ENCODE data around the gene CLPTM1L.
"Not testable (repeated sequence)": the region's sequence is repeated elsewhere in the genome, so short reads cannot be mapped to it uniquely, and the experiment has no call there.

Gene CLPTM1L

DNA sequence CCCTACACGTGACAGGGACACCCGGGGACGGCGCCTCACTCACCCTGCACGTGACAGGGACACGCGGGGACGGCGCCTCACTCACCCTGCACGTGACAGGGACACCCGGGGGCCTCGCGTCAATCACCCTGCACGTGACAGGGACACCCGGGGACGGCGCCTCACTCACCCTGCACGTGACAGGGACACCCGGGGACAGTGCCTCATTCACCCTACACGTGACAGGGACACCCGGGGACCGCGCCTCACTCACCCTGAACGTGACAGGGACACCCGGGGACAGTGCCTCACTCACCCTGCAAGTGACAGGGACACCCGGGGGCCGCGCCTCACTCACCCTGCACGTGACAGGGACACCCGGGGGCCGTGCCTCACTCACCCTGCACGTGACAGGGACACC, 55.3 kb downstream of the CLPTM1L start:
- not testable (repeated sequence) for DNase-seq (ENCODE audit: low read depth in 2 of 2)

DNA sequence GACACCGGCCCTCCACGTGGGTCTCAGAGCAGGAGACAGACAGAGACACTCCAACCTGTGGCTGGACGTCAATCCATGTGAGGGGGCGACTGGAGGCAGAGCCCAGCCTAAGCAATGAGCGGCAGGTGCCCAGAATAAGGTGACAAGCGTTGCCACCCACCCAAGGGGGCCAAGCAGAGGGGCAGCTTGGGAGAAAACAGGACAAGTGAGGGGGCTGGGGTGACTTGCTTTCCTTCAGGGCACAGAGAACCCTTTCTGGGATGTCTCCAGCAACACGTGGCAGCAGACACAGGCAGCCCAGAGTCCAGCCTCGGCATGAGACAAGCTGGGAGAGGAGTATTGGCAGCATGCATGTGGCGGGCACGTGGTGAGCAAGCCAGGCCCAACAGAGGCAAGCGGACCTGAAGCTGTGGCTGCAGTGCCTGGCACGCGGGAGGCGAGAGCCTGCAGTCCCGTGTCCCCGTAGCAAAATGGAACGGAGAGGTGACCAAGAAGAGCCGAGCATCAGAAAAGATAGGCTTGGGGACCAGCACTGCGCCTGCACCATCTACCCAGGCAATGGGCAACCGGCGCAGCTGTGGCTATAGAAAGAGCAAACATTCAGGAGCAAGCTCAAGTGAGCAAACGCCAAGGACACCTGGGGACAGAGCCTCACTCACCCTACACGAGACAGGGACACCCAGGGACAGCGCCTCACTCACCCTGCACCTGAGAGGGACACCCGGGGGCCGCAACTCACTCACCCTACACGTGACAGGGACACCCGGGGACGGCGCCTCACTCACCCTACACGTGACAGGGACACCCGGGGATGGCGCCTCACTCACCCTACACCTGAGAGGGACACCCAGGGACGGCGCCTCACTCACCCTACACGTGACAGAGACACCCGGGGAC, 56.2 kb downstream of the CLPTM1L start:
- no peak for DNase-seq (ENCODE audit: low read depth in 2 of 2)

DNA sequence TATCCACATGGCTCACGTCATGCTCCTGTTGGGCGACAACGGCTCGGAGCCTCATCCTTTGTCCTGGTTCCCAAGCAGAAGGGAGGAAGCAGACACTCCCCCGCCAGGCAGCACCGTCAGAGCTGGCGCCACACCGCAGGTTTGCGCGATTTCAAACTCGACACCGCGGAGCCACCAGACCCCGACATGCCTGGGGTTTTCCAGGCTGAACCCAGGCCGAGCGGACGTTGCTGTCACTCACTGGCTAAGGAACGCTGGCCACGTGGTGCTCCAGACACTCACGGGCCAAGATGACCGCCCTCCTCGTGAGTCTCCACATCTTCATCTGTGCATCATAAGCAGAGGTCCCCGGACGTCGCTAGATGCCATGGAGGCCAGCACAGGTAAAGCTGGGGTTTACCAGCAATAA, 59.0 kb downstream of the CLPTM1L start:
- no peak for DNase-seq (ENCODE audit: low read depth in 2 of 2)

DNA sequence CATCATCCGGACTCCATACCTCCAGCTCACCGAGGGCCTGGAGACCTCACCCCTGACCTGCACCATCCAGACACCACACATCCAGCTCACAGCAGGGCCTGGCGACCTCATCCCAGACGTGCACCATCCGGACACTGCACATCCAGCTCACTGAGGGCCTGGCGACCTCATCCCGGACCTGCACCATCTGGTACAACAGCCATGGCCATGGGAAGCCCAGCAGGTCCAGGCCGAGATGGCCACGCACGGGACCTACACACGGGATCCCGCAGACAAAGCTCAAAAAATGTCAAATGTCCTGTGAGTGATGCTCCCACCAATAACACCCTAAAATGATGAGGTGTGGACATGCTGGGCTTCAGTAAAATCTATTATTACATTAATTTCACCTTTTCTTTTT, 59.8 kb downstream of the CLPTM1L start:
- no peak for DNase-seq (ENCODE audit: low read depth in 2 of 2)

DNA sequence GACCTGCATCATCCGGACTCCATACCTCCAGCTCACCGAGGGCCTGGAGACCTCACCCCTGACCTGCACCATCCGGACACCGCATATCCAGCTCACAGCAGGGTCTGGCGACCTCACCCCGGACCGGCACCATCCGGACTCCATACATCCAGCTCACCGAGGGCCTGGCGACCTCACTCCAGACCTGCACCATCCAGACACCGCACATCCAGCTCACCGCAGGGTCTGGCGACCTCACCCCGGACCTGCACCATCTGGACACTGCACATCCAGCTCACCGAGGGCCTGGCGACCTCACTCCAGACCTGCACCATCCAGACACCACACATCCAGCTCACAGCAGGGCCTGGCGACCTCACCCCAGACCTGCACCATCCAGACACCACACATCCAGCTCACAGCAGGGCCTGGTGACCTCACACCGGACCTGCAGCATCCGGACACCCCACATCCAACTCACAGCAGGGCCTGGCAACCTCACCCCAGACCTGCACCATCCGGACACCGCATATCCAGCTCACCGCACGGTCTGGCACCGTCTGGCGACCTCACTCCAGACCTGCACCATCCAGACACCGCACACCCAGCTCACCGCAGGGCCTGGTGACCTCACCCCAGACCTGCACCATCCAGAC, 60.4 kb downstream of the CLPTM1L start:
- DNase-seq (ENCODE audit: low read depth in 2 of 2) = not testable (repeated sequence)

DNA sequence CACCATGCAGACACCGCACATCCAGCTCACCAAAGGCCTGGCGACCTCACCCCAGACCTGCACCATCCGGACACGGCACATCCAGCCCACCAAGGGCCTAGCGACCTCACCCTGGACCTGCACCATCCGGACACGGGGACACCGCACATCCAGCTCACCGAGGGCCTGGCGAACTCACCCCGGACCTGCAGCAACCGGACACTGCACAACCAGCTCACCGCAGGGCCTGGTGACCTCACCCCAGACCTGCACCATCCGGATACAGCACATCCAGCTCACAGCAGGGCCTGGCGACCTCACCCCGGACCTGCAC, 61.2 kb downstream of the CLPTM1L start:
- not testable (repeated sequence) for DNase-seq (ENCODE audit: low read depth in 2 of 2)

DNA sequence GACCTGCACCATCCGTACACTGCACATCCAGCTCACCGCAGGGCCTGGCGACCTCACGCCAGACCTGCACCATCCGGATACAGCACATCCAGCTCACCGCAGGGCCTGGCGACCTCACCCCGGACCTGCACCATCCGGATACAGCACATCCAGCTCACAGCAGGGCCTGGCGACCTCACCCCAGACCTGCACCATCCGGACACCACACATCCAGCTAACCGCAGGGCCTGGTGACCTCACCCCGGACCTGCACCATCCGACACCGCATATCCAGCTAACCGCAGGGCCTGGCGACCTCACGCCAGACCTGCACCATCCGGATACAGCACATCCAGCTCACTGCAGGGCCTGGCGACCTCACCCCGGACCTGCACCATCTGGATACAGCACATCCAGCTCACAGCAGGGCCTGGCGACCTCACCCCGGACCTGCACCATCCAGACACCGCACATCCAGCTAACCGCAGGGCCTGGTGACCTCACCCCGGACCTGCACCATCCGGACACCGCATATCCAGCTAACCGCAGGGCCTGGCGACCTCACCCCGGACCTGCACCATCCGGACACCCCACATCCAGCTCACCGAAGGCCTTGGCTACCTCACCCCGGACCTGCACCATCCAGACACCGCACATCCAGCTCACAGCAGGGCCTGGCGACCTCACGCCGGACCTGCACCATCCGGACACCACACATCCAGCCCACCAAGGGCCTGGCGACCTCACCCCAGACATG, 61.7 kb downstream of the CLPTM1L start:
- not testable (repeated sequence) for DNase-seq (ENCODE audit: low read depth in 2 of 2)

DNA sequence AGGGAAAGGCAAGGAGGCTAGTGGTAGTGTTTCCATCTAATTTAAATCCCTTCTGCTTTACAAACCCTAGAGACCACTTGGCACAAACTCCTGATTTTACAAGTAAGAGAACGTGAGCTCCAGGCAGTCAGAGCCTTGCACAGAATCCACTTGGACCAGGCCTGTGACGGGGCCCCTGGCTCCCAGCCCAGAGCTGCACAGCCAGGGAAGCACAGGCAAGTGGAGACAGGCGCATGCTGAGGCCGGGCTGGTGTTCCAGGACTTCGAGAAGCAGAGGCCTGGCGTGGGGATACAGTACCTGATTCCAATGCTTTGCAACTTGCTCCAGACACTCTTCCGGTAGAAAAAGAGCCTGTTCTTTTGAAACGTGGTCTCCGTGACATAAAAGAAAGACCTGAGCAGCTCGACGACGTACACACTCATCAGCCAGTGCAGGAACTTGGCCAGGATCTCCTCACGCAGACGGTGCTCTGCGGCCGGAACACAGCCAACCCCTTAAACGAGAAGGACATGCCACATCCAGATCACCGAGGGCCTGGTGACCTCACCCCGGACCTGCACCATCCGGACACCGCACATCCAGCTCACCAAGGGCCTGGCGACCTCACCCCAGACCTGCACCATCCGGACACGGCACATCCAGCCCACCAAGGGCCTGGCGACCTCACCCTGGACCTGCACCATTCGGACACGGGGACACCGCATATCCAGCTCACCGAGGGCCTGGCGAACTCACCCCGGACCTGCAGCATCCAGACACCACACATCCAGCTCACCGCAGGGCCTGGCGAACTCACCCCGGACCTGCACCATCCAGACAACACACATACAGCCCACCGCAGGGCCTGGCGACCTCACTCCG, 62.5 kb downstream of the CLPTM1L start:
- no peak for DNase-seq (ENCODE audit: low read depth in 2 of 2)

DNA sequence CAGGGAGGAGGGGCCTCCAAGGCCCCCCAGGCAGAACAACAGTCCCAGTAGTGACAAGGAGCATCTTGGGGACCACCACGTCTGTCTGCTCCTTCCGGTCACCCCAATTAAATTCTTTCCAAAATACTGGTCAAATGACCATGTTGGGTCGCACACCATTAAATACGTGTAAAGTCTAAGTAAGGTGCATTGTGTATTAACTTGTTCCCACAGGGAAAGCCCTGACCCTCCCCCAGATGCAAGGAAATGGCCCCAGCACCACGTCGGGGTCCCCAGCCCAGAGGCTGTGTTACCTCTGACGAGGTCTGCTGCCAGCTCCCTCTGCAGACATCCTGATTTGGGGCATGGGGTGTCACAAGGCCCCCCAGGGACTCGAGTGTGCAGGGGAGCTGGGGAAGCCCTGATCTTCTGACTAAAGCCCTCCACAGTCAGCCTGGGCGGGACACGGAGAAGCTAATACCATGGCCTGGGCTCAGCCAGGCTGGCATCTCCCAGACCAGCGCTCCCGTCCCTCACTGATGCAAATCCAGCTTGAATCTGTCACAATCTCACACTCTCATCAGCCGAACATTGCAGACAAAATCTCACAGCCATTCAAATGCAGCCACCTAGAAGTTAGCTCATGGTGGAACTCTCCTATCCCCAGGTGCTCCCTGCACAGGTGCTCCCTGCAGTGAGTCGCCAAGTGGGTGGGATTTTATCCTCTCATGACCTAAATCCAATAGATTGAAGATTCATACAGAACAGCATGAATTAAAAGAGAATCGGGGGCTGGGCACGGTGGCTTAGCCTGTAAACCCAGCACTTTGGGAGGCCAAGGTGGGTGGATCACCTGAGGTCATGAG, 63.6 kb downstream of the CLPTM1L start:
- no peak for DNase-seq (ENCODE audit: low read depth in 2 of 2)

DNA sequence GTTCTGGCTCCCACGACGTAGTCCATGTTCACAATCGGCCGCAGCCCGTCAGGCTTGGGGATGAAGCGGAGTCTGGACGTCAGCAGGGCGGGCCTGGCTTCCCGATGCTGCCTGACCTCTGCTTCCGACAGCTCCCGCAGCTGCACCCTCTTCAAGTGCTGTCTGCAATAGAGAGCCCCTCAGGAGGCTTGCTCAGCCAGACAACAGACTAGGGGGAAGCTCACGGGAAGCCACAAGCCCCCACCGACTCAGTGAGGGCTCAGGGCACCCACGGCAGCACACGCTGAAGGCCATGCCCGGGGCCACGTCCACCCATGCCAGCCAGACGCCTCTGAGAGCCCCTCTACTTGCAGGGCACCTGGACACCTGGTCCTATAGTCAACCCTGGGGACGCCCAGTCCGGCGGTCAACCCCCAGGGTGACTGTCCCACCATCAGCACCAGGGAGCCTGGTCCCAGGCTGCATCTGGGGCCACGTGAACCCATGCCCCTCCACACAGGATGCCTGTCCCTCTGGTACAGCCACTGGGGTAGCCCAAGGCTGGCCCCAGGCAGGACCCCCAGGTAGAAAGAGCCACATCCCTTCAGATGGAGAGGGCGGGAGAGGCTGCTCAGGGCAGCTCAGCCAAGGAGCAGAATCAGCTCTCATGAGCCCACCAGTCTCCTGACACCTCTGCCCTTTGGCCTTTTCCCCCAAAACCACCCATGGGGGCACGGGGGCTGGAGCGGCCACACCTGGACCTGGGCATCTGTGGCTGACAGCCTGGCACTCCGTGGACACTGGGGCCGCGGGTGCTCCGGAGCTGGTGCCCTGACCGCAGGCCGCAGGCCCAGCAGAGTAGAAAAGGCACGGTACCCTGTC, 64.5 kb downstream of the CLPTM1L start:
- no peak for DNase-seq (ENCODE audit: low read depth in 2 of 2)

DNA sequence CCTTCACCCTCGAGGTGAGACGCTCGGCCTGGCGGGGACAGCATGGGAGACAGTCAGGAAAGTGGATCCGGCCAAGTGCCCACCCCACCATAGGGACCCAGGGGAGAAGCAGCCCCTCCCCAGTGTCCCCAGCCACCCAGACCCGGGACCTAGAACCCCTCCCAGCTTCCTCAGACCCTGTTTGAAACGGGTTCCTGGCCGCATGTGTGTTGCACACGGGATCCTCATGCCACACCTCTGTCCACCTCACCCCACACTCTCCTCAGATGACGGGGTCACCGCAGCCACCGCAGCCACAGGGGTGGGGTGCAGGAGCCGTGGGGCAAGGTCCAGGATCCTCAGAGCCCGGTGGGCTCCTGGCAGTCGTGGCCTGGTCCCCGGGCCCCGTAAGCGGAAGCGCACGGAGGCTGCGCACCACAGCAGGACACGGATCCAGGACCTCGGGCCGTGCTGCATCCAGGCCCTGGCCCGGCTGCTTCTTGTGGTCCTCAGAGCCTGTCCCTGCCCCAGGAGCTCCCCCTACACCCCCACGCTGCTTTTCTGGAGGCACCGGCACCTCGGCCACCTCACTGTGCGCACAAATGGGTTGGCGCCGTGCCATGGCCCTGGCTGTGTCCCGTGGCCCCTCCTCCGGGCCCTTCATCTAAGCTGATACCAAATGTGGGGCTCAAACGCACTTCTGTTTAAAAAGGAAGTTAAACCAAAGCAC, 65.3 kb downstream of the CLPTM1L start:
- no peak for DNase-seq (ENCODE audit: low read depth in 2 of 2)

DNA sequence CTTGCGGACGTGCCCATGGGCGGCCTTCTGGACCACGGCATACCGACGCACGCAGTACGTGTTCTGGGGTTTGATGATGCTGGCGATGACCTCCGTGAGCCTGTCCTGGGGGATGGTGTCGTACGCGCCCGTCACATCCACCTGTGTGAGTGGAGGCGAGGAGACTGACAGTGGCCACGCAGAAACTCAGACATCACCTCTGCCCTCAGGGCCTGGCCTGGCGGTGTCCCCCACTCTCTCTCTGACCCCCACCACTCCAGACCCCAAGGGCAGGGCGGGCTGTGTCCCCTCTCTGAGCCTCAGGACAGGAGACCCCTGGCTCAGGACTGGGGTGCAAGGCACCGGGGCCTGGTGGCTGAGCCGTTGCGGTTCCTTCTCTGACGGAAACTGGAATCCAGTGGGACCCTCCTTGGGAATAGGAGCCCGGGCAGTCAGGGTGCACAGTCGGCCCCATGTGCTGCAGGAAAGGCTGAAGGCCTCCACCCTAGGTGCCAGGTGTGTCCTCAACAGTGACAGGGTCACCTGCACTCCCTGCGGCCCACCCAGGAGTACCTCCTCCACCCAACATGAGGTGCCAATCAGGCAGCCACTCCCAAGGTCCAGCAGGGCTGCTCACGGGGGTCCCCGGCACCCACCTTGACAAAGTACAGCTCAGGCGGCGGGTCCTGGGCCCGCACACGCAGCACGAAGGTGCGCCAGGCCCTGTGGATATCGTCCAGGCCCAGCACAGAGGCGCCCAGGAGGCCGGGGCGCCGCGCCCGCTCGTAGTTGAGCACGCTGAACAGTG, 66.0 kb downstream of the CLPTM1L start:
- no peak for DNase-seq (ENCODE audit: low read depth in 2 of 2)

DNA sequence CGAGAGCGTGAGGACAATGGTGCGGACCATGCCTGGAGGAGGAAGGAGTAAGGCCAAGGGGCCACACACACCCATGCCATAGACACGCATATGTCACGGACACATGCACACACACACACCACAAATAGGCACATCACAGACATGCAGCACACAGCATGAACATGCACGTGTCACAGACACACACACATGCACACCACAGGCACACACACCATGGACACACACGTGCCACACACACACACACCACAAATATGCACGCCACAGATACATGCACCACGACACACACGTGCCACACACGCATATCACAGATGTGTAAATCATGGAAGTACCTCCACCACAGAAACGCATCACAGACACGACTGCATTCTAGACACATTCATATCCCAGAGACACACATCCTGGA, 66.7 kb downstream of the CLPTM1L start:
- DNase-seq (ENCODE audit: low read depth in 2 of 2) = no peak

DNA sequence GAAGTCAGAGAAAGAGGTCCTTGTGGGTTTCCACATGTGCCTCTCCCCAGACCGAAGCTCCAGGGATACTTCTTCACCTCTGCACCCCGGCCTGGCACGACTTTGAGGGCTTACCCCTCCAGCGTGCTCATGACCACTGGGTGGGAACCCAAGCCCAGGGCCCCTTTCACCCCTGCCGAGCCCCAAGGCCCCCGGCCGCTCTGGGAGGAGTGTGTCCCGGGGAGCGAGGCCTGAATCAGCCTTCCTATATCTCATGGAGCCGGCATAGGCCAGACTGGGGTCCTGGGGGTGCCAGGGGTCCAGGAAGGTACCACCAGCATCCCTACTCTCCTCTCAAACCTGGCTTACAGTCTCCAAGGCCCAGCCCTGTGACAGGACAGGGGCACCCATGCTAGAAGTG, 67.1 kb downstream of the CLPTM1L start:
- no peak for DNase-seq (ENCODE audit: low read depth in 2 of 2)

DNA sequence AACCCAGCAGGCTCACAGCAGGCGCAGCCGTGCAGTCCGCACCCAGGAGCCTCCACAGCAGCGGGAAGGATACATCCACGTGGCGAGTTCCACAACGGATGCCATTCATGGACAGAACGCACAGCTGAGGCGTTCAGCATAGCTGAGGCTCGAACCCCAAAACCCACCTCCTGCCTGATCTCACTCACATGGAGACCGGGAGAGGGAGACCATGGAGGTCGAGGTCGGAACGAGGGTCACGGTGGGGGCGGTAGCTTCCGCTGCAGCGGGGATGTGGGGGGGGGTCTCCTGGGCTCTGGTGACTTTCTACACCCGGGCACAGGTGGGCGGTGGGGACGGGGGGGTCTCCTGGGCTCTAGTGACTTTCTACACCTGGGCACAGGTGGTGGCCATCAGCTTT, 67.6 kb downstream of the CLPTM1L start:
- no peak for DNase-seq (ENCODE audit: low read depth in 2 of 2)

DNA sequence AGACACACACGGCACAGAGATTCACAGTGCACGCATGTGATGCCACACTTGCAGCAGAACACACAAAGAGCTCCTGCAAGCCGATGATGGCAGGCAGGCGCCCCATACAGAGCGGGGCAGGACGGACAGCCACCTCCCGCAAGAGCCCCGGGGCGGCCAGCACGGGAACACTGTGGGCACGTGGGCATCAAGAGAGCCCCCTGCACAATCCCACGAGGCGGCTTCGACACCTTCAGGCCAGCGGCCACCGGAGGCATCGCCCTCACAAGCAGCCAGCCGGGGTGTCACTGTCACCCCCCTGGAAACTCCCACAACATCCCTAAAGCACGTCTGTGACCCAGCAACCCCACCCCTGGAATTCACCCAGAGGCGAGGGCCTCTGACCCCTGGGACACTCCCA, 68.0 kb downstream of the CLPTM1L start:
- DNase-seq (ENCODE audit: low read depth in 2 of 2) = no peak

DNA sequence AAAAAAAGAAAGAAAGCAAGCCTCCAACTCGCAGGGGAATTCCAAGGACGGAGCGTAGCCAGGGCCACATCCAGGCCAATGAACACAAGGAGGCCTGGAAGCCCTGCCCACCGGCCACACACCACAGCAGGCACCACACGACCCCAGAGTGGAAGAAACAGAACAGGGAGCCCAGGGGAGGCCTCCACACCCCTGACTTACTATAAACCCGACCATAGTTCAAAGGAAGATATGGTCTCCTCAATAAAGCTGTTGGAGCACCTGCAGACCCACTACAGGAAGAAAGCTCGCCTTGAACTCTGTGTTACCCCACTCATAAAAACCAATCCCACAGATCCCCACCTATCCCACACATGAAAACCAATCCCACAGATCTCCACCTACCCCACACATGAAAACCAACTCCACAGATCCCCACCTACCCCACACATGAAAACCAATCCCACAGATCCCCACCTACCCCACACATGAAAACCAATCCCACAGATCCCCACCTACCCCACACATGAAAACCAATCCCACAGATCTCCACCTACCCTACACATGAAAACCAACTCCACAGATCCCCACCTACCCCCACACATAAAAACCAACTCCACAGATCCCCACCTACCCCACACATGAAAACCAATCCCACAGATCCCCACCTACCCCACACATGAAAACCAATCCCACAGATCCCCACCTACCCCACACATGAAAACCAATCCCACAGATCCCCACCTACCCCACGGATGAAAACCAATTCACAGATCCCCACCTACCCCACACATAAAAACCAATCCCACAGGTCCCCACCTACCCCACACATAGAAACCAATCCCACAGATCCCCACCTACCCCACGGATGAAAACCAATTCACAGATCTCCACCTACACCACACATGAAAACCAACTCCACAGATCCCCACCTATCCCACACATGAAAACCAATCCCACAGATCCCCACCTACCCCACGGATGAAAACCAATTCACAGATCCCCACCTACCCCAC, 69.2 kb downstream of the CLPTM1L start:
- not testable (repeated sequence) for DNase-seq (ENCODE audit: low read depth in 2 of 2)

Data from stimulated activated CD4-positive, alpha-beta T cell treated with anti-CD3 and anti-CD28 coated beads, Interleukin-12 subunit alpha, Interleukin-12 subunit beta, amount 100 ng/mL, for 24 hours (primary cell).